Measurements from ENCODE around the gene PJA2.

DNA sequence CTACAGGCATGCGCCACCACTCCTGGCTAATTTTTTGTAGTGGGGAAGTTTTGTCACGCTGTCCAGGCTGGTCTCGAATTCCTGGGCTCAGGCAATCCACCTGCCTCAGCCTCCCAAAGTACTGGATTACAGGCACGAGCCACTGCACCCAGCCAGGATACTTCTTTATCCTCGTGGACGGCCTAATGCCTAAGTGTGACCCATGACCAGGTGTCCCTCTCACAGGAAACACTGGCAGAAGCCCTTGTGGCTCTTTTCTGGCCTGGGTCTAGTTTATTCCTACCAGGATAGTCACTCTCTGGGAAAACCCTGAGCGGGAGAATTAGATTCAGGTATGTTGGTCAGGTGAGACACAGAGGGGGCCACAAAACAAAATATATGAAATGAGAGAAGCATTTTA lies 90.4 kb downstream of the PJA2 start:
- TF ChIP-seq, protein P1, sequence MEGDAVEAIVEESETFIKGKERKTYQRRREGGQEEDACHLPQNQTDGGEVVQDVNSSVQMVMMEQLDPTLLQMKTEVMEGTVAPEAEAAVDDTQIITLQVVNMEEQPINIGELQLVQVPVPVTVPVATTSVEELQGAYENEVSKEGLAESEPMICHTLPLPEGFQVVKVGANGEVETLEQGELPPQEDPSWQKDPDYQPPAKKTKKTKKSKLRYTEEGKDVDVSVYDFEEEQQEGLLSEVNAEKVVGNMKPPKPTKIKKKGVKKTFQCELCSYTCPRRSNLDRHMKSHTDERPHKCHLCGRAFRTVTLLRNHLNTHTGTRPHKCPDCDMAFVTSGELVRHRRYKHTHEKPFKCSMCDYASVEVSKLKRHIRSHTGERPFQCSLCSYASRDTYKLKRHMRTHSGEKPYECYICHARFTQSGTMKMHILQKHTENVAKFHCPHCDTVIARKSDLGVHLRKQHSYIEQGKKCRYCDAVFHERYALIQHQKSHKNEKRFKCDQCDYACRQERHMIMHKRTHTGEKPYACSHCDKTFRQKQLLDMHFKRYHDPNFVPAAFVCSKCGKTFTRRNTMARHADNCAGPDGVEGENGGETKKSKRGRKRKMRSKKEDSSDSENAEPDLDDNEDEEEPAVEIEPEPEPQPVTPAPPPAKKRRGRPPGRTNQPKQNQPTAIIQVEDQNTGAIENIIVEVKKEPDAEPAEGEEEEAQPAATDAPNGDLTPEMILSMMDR (conservative IDR thresholded peaks at IDR 0.05 in 1 of 2, IDR thresholded peaks at IDR 0.05 in 1 of 2; ENCODE audit: extremely low read depth in 1 of 2, insufficient read depth in 1 of 2, low read depth in 1 of 2, low read length in 2 of 2) = no peak
- no peak for TF ChIP-seq EZH2 (IDR thresholded peaks at IDR 0.05; ENCODE audit: borderline replicate concordance, low read length)

Data from mammary epithelial cell (primary cell).